HG03196 (cell line): ENCODE results near the gene FHDC1.

Source experiments
- ATAC-seq: cut with Tn5 transposase; IDR thresholded peaks from one replicate; pipeline ENCODE4 v1.9.1; 2021; ENCODE audit not compliant: unreplicated experiment

Gene FHDC1

GRCh38 chr4:152956650-152957436 is 20.7 kb downstream of the FHDC1 start:
- no peak for ATAC-seq

DNA sequence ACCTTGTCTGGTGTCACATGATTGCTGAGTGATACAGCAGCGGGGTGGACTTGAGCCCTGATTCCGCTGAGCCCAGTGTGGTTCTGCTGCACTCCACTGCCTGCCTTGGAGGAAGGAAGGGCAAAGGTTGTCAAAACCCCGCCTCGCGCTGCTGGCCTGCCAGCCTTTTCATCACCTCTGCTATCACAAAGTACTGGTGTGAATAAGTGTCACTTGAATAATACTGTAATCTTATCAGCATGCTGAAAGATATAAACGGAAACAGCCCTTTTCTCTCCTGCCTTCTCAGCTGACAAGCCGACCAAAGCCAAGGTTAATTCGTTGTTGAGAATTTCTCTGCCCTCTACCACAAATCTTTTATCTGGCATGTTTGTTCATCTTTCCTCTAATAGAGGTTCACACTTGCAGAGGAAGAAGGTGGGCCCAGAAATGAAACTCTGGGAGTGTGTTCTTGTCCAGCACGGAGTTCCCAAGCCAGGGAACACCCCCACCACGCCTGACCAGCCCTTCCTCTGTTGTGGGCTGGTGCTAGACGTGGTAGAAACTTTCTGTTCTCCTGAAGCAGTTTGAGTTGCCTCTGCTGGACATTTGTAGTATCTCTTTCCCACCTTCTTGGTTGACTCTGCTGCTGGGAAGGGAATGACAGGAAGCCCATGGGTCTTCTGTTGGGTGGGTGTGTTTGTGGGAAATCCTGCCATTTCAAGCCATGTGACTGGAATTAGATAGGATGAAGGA is 21.5 kb downstream of the FHDC1 start:
- ATAC-seq, result no peak

DNA sequence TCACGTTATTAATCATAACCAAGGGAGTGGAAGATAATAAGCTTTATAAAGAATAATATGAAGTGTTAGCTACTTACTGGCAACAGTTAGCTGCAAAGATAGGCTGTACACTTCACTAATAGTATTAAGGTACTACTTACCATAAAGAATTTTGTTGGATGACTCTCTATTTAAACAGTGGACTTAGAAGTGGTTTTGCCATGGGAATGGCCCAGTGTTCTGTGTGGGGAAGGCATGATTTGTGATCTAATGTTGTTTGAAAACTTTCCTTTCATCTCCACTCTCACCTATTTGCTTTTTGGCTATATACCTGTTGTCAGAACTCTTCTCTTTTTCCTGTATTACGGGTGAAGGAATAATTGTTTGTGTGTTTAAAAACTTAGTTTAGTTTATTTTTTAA is 23.0 kb downstream of the FHDC1 start:
- no peak for ATAC-seq

DNA sequence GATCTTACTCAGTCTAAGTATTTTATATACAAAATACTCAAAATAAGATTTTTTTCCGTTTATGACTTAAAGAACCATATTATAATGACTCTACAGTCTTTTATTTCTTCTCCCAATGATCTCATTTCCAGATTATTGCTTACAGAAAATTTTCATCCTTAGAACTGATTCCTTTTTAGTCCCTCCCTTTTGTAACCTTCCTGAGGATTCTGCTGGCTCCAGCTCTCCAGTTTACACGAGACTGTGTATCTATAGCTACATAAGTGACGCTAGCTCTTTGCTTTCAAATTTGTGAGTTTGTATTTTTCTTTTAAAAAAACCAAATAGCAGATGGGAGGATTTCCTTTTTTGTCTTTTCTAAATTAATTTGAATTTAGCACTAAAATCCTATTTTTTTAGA is 24.0 kb downstream of the FHDC1 start:
- ATAC-seq, result no peak

DNA sequence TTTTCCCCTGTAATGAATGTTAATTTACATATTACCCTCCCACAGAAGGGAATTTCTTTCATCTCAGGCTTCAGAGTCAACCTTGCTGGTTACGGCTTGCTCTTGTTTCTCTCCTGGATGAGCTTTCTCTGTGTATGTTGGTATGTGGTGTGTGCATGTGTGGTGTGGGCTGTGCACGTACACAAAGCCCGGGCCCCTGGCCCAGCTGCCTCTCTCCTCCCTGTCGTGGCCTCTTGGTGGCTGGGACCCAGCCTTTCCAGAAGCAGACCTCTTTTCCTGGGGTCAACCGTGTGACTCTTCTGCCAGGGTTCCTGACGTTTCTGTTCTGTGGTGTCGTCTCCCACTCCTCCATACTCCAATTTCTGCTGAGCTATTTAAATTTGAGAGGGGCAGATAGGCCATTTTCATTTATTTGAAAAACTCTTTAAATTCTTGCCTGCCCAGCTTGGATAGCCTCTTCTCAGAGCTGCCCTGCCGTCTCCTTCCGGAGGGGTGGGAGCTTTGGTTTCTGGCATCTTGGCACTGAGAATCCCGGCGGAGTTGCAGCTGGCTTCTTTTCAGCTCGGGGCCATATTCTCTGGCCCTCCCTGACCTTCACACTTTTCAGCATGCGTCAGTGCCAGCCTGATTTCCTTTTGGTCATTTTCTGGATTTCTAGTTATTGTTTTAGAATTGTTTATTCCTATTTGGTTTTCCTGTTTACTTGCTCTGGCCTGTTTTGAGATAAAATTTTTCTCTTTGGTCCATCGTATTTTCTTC is 25.1 kb downstream of the FHDC1 start:
- ATAC-seq, result no peak

DNA sequence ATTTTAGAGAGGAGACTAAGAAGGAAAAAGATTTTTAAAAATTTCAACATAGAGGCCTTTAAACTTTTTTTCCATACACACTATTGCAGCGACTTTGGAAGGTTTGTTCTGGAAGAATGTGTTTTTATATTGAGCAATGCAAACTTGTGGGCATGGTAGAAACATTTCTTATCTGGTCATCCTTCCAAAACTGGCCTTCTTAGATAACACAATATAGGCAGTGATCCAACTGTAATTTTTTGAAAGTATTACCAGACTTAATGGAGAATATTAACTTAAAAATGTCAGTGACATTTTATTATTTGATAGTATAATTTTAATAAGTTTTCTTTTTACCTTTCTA is 25.6 kb downstream of the FHDC1 start:
- ATAC-seq, result no peak

DNA sequence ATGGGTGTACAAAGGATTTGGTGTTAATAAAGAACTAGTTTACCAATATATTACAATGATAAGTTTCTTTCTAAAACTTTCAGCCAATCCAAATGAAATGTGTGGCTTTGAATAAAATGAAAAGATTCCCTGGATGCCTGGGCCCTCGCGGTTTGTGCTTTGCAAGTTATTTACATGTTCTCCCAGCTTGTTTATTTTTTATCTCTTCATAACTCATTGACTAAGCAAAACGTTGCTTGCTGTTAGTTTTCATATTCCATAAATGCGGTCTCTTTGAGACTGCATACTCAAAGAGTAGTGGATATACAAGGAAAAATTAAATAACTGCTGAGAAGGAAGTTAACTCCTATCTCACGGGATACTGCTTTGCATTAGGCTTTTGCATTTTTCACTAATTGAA is 26.0 kb downstream of the FHDC1 start:
- no peak for ATAC-seq

- no peak for ATAC-seq
Measured at GRCh38 chr4:152964335-152964734, 28.2 kb downstream of the FHDC1 start.

DNA sequence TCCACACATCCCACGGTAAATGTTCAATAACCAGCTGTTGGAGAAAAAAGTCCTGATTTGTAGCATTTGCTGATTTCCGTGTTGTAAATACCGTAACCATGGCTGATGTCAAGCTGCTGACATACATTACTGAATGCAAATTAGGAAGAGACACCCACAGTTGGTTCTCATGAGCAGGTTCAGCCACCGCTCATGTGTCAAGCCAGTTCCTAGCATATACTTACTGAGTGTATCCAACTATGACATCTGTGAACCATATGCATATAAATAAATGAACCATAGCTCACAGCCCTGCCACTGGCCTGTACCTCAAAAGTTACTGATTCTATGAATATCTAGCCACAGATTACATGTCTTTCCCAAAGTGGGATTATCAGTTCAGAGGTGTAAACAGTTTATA is 29.5 kb downstream of the FHDC1 start:
- ATAC-seq, result peak; percentile 65

GRCh38 chr4:152967907-152968306 is 31.8 kb downstream of the FHDC1 start:
- ATAC-seq, result no peak

- ATAC-seq, result no peak
Measured at GRCh38 chr4:152968806-152969394, 32.8 kb downstream of the FHDC1 start.

DNA sequence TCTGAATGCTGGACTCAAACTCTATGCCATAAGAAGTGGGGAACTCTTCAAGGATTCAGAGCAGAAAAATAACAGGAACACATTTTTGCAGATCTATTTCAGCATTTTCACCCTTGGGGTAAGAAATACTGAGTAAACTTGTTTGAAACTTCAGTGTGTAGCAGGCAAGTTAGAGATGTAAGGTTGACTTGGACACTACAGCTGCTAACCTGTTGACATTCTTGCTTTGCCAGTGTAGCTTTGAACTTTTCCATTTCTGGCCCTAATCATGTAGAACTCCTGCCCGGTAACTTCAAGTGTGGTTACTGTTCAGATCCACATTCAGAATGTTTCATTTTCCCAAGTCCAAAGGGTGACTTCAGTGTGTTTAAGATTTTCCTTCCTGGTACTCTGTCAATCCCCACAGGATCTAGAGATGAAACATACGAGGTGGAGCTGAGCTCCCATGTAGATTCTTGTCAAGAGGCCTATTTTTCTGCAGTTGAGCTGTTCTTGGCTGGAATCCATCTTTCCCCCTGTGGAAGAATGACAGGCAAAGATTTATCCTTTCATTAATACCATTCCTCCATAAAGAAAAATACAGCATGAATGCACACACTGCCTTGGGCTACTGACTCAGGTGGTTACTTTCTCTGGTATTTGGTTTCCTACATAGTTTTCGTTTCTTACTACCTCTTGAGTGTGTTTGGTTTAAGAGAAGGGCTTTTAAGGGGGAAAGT is 34.1 kb downstream of the FHDC1 start:
- no peak for ATAC-seq

GRCh38 chr4:152971053-152971452 is 34.9 kb downstream of the FHDC1 start:
- no peak for ATAC-seq

DNA sequence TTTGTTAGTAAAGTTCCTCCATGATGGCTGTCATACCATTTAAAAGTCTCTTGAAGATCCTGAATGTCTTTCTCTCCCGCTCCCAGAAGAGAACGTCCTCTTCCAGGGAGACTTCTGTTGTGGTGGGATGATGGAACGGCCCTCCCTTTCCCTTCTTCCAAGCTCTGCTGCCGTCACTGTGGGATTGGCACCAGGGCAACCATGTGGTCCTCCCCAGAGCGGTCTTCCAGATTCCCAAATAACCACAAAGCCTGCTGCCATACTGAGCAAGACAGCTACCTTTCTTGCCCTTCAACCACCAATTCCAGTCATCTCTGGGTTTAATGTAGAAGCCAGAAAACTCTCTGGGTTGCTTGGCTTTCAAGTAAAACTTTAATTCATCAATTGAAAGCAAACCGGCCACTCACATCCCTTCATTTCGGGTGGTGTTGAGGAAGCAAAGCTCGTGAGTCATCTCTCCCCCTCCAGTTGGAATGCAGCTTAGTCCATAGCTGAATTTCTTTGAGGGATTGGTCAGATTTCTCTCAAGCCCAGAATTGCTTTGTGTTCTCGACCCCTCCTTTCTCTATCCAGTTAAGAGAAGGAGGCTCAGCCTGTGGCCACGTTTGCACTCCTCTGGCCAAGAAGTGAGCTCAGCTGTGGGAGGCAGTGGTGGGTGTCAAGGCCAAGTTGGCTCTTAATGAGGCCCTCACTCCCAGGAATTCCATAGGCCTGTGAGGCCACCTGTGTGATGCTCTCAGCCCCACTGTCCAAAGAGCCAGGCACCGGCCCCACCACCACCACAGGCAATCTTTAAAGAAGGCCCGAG is 36.9 kb downstream of the FHDC1 start:
- ATAC-seq, result no peak

DNA sequence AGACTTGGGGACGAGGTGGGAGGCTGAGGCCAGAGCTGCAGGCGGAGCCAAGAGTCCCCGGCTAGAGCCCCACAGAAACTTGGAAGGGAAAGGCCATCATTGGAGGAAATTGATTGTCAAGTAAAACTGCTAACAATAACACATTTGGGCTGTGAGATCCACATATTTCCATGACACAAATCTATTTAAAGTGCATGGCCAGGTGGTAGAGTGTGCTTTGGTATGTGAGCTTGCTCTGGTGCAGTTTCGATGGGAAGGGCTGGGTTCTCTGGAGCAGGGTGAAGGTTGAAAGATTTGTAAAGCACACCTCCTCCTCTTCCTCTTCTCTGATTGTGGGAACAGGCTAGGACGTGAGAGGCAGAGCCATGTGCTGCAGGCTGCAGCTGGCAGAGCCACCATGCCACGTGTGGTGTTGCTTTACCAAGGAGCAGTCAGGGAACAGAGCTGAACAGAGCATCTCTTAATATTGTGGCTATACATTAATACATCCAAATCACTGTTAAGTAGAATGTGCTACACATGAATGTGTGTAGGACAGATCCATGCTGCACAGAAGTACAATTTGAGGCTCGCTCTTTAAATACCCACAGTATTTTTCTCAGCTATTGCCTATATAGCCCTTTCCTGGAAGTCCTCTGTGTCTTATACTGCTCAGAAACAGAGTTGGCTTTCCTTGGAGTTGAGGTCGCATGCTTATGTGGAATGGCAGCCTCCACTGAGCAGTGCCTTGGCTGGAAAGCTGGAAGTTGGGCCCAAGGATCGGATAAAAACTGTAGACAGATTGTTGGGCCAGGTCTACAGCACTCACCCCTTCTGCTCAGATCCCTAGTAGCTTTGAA is 37.7 kb downstream of the FHDC1 start:
- no peak for ATAC-seq

- no peak for ATAC-seq
Measured at GRCh38 chr4:152974468-152975379, 38.6 kb downstream of the FHDC1 start.

- ATAC-seq, result no peak
Measured at GRCh38 chr4:152975380-152976211, 39.5 kb downstream of the FHDC1 start.
